Retinal pigment epithelial cell (primary cell): ENCODE measurements around the gene LPCAT1.
"Not testable (repeated sequence)": the region's sequence is repeated elsewhere in the genome, so short reads cannot be mapped to it uniquely, and the experiment has no call there.

Experiments
- DNase-seq: peaks from one replicate; pipeline ENCODE4 v3.0.0-alpha.2; 2010; ENCODE audit warnings: low read depth
- H3K4me3 ChIP-seq: 2 replicates; pipeline ENCODE4 v1.5.1; 2011; ENCODE audit warnings: mild to moderate bottlenecking, low read length, control low read depth, moderate library complexity
- TF ChIP-seq, protein P1 (sequence below): conservative IDR thresholded peaks from 2 replicates; pipeline ENCODE4 v1.5.1; 2011; ENCODE audit warnings: low read depth, low read length, control low read depth, inconsistent platforms

Gene LPCAT1

DNA sequence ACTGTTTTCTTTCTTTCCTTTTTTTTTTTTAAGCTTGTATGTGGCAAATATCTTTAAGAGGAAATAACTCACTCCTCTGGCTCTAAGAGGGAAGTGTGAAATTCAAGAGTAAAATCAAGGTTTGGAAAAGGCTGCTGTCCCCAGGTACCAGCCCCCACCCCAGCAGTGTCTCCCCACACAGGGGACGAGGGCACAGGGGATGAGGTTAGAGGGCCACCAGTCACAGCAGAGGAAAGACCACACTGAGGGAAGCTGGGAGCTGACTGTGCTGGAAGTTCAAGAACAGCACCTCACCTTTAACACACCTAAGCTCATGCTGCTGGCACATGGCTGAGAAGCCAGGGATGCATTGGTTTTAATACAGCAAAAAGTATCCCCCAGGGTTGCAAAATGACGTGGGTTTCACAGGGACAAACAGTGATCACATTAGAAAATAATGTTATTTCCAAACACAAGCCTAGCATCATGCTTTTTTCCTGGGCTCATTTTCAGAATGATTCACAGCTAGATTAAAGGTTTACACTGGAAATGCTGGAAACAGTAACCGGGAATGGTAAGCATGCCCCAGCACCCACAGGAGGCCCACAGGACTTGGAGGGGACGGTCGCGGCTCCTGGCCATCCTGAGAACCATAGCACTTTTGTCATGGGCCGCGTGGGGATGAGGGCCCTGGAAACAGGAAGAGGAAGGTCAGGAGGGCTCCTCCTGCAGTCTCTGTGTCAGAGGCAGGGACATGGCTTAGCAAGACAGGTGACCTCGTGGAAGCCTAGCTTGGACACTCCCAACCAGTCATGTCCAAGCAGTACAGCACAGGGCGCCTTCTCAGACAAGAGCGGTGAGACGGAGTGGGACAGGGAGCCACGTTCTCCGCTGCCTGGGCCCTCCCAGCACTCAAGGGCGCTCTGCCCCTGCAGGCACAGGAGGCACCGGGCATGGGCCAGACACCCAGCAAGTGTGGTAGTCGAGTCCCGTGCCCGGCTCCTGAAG, 6.9 kb downstream of the LPCAT1 start:
- no peak overlapping the region for H3K4me3 ChIP-seq
- DNase-seq = no peak
- TF ChIP-seq, protein P1, sequence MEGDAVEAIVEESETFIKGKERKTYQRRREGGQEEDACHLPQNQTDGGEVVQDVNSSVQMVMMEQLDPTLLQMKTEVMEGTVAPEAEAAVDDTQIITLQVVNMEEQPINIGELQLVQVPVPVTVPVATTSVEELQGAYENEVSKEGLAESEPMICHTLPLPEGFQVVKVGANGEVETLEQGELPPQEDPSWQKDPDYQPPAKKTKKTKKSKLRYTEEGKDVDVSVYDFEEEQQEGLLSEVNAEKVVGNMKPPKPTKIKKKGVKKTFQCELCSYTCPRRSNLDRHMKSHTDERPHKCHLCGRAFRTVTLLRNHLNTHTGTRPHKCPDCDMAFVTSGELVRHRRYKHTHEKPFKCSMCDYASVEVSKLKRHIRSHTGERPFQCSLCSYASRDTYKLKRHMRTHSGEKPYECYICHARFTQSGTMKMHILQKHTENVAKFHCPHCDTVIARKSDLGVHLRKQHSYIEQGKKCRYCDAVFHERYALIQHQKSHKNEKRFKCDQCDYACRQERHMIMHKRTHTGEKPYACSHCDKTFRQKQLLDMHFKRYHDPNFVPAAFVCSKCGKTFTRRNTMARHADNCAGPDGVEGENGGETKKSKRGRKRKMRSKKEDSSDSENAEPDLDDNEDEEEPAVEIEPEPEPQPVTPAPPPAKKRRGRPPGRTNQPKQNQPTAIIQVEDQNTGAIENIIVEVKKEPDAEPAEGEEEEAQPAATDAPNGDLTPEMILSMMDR = no peak

DNA sequence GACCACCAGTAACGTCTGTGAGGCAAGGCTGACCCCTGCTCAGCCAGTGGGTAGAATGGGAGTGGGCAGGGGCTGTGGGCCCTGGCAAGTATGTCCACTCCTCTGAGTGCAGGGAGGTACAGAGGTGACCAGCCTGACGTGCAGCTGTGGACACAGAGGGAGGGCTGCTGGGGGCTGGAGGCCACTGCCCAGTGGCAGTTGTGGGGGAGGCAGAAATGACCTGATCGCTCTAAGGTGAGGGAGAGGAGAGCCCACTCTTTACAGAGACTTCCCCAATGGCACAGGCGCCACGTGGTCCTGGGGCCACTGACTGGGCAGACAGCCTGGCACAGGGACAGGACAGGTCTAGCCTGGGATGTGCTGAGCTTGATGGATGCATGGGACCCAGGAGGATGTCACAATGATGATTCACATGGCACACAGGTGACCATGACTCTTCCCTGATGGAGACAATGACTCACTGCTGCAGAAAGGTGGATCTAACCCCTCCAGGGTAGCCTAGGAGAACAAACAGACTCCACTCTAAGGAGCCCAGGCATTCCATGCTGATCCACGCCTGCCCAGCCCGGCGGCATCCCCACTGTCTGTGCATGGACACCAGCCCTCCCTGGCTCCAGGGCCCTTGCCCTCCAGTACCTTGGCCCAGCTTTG, 7.7 kb downstream of the LPCAT1 start:
- no peak overlapping the region for H3K4me3 ChIP-seq
- TF ChIP-seq, protein P1 = no peak
- no peak for DNase-seq

DNA sequence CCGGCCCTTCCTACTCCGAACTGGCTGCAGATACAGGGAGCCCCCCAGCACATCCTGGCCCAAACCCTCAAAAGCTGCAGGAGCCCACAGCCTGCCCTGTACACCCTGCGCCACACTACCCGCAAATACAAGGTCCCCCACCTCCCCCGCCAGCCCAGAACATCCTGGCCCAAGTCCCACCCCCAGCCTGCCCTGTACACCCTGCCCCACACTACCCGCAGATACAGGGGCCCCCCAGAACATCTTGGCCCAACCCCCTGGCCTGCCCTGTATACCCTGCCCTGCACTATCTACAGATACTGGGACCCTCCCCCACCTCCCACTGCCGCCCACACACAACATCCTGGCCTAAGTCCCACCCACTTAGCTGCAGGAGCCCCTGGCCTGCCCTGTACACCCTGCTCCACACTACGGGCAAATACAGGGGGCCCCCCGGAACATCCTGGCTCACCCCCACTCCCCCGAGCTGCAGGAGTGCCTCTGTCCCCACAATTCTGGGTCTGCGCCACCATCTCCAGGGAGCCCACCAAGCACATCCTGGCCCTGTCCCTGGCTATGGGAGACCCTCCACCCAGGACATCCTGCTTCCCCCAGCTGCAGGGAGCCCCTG, 8.3 kb downstream of the LPCAT1 start:
- TF ChIP-seq, protein P1 = no peak
- no peak for DNase-seq
- no peak overlapping the region for H3K4me3 ChIP-seq

DNA sequence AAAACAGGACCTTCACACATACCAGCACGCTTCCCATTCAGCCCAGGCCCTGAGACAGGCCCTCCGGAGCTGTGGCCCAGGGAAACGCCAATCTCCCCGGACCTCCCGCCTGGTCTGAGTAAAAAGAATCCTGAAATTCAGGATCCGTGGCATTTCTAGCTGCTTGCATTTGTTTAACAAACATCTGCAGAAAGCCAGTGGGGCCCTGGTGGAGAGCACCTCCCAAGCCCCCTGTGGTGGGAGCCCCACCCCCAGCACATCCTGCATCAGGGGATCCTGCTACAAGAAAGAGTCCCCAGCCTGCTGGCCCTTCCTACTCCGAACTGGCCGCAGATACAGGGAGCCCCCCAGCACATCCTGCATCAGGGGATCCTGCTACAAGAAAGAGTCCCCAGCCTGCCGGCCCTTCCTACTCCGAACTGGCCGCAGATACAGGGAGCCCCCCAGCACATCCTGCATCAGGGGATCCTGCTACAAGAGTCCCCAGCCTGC, 8.9 kb downstream of the LPCAT1 start:
- not testable (repeated sequence) for H3K4me3 ChIP-seq, DNase-seq

GRCh38 chr5:1514027-1514818, 9.5 kb downstream of the LPCAT1 start:
- TF ChIP-seq, protein P1 = no peak
- H3K4me3 ChIP-seq = no peak overlapping the region
- no peak for DNase-seq

DNA sequence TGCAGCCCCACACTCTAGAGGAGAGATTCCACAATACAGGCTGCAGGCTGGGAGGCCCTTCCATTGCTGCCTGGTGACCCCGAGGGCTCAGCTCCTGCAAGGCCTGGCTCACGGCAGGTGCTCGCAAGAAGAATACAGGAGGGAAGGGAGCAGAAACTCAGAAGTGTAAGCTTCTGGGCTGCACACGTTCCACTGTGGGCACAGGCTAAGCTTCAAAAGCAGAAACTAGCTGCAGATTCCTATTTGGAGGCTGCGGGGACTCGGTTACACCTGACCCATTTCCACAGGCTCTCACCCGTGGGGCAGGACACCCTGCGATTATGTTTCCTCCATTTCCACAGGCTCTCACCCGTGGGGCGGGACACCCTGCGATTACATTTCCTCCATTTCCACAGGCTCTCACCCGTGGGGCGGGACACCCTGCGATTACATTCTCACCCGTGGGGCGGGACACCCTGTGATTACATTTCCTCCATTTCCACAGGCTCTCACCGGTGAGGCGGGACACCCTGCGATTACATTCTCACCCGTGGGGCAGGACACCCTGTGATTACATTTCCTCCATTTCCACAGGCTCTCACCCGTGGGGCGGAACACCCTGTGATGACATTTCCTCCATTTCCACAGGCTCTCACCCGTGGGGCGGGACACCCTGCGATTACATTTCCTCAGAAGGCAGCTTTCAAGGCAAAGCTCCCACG, 10.3 kb downstream of the LPCAT1 start:
- TF ChIP-seq, protein P1 = no peak
- no peak overlapping the region for H3K4me3 ChIP-seq
- DNase-seq = no peak
